ENCODE data around the gene TMEM143.
A peak's percentile ranks its signal among the peaks of the same experiment; 100 is the strongest.
"Not testable (repeated sequence)": the region's sequence is repeated elsewhere in the genome, so short reads cannot be mapped to it uniquely, and the experiment has no call there.

Gene TMEM143

GRCh38 chr19:48390188-48391099 is 26.7 kb upstream of the TMEM143 start:
- H3K9ac ChIP-seq (ENCODE audit: low read length in 2 of 2), result peak overlapping the region; percentile 96 to 98
- peaks cover 16% of the 10 kb centered on the region in 2 donors for H3K36me3 ChIP-seq (ENCODE audit: control insufficient read depth in 2 of 2, insufficient read depth in 2 of 2, low read length in 2 of 2)
- no peaks in the 10 kb centered on the region for H3K9me3 ChIP-seq (ENCODE audit: control insufficient read depth in 2 of 2, low read length in 2 of 2)
- peaks cover 25 to 30% of the 10 kb centered on the region in 2 donors for H3K27me3 ChIP-seq (ENCODE audit: control insufficient read depth in 1 of 2, insufficient read depth in 2 of 2, low read length in 2 of 2)
- peaks cover 29% of the 10 kb centered on the region for H3K4me1 ChIP-seq (ENCODE audit: control insufficient read depth, insufficient read depth, low read length)
- peak overlapping the region; percentile 85 to 98 for H3K4me3 ChIP-seq (ENCODE audit: low read length in 2 of 2)
- H3K27ac ChIP-seq (ENCODE audit: low read length), result peak overlapping the region; percentile 85

- Histone ChIP-seq H3K27me3 (ENCODE audit: control insufficient read depth in 1 of 2, insufficient read depth in 2 of 2, low read length in 2 of 2) (no peaks in the 10 kb centered on the region), H3K36me3 (ENCODE audit: control insufficient read depth in 2 of 2, insufficient read depth in 2 of 2, low read length in 2 of 2) (peaks cover 30 to 38% of the 10 kb centered on the region in 2 donors), H3K9me3 (ENCODE audit: control insufficient read depth in 2 of 2, low read length in 2 of 2) (no peaks in the 10 kb centered on the region)
Observed at GRCh38 chr19:48386981-48387380, 23.2 kb upstream of the TMEM143 start.

DNA sequence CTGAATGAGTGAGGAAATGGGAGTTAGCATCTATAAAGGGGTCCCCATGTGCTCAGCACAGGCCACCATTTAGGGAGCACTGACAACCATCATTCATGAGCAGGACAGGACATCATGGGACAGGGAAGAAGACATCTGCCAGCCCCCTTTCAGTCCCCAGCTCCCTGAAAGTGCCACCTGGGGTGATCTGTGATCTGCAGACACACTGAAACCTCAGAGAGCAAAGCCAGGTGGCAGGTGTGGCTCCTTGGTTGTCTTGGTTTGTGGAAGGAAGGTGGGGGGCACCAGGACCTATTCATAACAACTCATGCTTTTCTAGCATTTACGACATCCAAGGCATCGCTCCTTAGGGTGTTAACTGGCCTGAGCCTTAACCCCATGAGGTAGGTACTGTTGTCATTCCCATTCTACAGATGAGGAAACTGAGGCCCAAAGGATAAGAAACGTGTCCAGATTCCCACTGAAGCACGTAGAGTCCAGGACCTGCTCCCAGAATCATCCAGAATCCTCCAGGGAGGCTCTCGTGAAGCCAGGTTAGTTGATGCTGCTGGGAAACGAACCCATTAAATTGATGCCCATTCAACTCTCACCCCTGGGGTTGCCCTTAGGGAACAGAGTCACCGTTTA is 21.8 kb upstream of the TMEM143 start:
- Histone ChIP-seq H3K4me3 (ENCODE audit: low read length in 2 of 2) (no peak overlapping the region), H3K27me3 (ENCODE audit: control insufficient read depth in 1 of 2, insufficient read depth in 2 of 2, low read length in 2 of 2) (no peaks in the 10 kb centered on the region), H3K9me3 (ENCODE audit: control insufficient read depth in 2 of 2, low read length in 2 of 2) (no peaks in the 10 kb centered on the region), H3K9ac (ENCODE audit: low read length in 2 of 2) (no peak overlapping the region), H3K27ac (ENCODE audit: low read length) (no peak overlapping the region), H3K36me3 (ENCODE audit: control insufficient read depth in 2 of 2, insufficient read depth in 2 of 2, low read length in 2 of 2) (peaks cover 30 to 44% of the 10 kb centered on the region in 2 donors), H3K4me1 (ENCODE audit: control insufficient read depth, insufficient read depth, low read length) (peaks cover 12% of the 10 kb centered on the region)

More at GRCh38 chr19:48386981-48387380, 23.2 kb upstream of the TMEM143 start:
- Histone ChIP-seq H3K4me3 (ENCODE audit: low read length in 2 of 2) (no peak overlapping the region), H3K4me1 (ENCODE audit: control insufficient read depth, insufficient read depth, low read length) (peaks cover 16% of the 10 kb centered on the region), H3K9ac (ENCODE audit: low read length in 2 of 2) (no peak overlapping the region), H3K27ac (ENCODE audit: low read length) (no peak overlapping the region)

- Histone ChIP-seq H3K27ac (ENCODE audit: low read length) (no peak overlapping the region), H3K9me3 (ENCODE audit: control insufficient read depth in 2 of 2, low read length in 2 of 2) (no peaks in the 10 kb centered on the region), H3K36me3 (ENCODE audit: control insufficient read depth in 2 of 2, insufficient read depth in 2 of 2, low read length in 2 of 2) (peaks cover 23 to 37% of the 10 kb centered on the region in 2 donors), H3K4me1 (ENCODE audit: control insufficient read depth, insufficient read depth, low read length) (no peaks in the 10 kb centered on the region), H3K9ac (ENCODE audit: low read length in 2 of 2) (no peak overlapping the region), H3K4me3 (ENCODE audit: low read length in 2 of 2) (no peak overlapping the region), H3K27me3 (ENCODE audit: control insufficient read depth in 1 of 2, insufficient read depth in 2 of 2, low read length in 2 of 2) (no peaks in the 10 kb centered on the region)
Observed at GRCh38 chr19:48382286-48382685, 18.5 kb upstream of the TMEM143 start.

DNA sequence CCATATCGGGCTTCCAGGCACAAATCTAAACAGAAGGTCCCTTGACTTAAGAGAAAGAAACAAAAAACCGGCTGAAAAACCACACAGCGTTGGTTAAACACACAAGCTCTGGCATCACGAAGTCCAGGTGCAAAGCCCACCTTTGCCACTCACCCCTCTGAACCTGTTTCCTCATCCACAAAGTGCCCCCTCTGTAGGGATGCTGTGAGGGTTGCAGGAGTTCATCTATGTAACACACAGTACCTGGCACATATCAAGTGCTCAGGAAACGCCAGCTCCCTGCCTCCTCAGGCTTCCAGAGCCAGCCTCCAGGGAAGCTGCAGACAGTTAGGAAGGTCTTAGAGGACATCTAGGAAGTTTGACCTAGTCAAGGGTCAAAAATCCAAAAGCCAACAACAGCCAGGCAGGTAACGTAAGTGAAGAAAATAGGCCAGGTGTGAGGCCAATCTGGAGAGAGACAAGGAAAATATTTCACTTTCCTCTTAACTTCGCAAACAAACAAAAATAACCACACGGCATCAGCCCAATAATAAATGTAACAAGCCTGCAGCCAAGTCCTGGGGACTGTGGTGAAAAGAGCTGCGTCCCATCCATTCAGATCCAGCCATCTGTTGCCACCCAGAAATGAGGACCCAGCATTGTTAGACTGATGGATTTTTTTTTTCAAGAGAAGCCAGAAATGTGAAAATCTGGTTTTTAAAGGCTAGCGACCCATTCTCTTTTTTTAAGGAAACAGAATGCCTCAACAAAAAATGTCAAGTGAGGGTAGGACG is 17.6 kb upstream of the TMEM143 start:
- Histone ChIP-seq H3K27ac (ENCODE audit: low read length) (no peak overlapping the region), H3K4me1 (ENCODE audit: control insufficient read depth, insufficient read depth, low read length) (no peaks in the 10 kb centered on the region), H3K9me3 (ENCODE audit: control insufficient read depth in 2 of 2, low read length in 2 of 2) (no peaks in the 10 kb centered on the region), H3K4me3 (ENCODE audit: low read length in 2 of 2) (no peak overlapping the region), H3K9ac (ENCODE audit: low read length in 2 of 2) (no peak overlapping the region), H3K27me3 (ENCODE audit: control insufficient read depth in 1 of 2, insufficient read depth in 2 of 2, low read length in 2 of 2) (no peaks in the 10 kb centered on the region), H3K36me3 (ENCODE audit: control insufficient read depth in 2 of 2, insufficient read depth in 2 of 2, low read length in 2 of 2) (peaks cover 20 to 34% of the 10 kb centered on the region in 2 donors)

GRCh38 chr19:48379058-48379457 is 15.3 kb upstream of the TMEM143 start:
- no peak overlapping the region for H3K4me3 ChIP-seq (ENCODE audit: low read length in 2 of 2)
- no peaks in the 10 kb centered on the region for H3K9me3 ChIP-seq (ENCODE audit: control insufficient read depth in 2 of 2, low read length in 2 of 2)
- H3K27me3 ChIP-seq (ENCODE audit: control insufficient read depth in 1 of 2, insufficient read depth in 2 of 2, low read length in 2 of 2), result no peaks in the 10 kb centered on the region
- no peak overlapping the region for H3K27ac ChIP-seq (ENCODE audit: low read length)
- H3K9ac ChIP-seq (ENCODE audit: low read length in 2 of 2), result no peak overlapping the region
- H3K4me1 ChIP-seq (ENCODE audit: control insufficient read depth, insufficient read depth, low read length), result no peaks in the 10 kb centered on the region
- peaks cover 5 to 17% of the 10 kb centered on the region in 2 donors for H3K36me3 ChIP-seq (ENCODE audit: control insufficient read depth in 2 of 2, insufficient read depth in 2 of 2, low read length in 2 of 2)

DNA sequence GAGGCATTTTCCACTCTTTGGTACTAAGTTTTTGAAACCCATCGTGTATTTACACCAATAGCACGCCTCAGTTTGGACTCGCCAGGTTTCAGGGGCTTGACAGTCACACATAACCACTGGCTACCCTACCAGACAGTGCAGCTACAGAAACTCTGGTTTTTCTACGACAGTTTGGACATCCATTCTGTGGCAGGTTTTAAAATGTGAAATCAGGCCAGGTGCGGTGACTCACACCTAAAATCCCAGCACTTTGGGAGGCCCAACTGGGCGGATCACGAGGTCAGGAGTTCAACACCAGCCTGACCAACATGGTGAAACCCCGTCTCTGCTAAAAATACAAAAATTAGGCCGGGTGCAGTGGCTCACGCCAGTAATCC is 14.4 kb upstream of the TMEM143 start:
- Histone ChIP-seq H3K27me3 (ENCODE audit: control insufficient read depth in 1 of 2, insufficient read depth in 2 of 2, low read length in 2 of 2) (no peaks in the 10 kb centered on the region), H3K4me1 (ENCODE audit: control insufficient read depth, insufficient read depth, low read length) (no peaks in the 10 kb centered on the region), H3K36me3 (ENCODE audit: control insufficient read depth in 2 of 2, insufficient read depth in 2 of 2, low read length in 2 of 2) (peaks cover 0 to 8% of the 10 kb centered on the region in 2 donors), H3K4me3 (ENCODE audit: low read length in 2 of 2) (no peak overlapping the region), H3K27ac (ENCODE audit: low read length) (no peak overlapping the region), H3K9ac (ENCODE audit: low read length in 2 of 2) (no peak overlapping the region), H3K9me3 (ENCODE audit: control insufficient read depth in 2 of 2, low read length in 2 of 2) (no peaks in the 10 kb centered on the region)

- H3K36me3 ChIP-seq (ENCODE audit: control insufficient read depth in 2 of 2, insufficient read depth in 2 of 2, low read length in 2 of 2), result no peaks in the 10 kb centered on the region
- no peaks in the 10 kb centered on the region for H3K27me3 ChIP-seq (ENCODE audit: control insufficient read depth in 1 of 2, insufficient read depth in 2 of 2, low read length in 2 of 2)
- no peak overlapping the region for H3K9ac ChIP-seq (ENCODE audit: low read length in 2 of 2)
- no peak overlapping the region for H3K4me3 ChIP-seq (ENCODE audit: low read length in 2 of 2)
- no peaks in the 10 kb centered on the region for H3K4me1 ChIP-seq (ENCODE audit: control insufficient read depth, insufficient read depth, low read length)
- H3K27ac ChIP-seq (ENCODE audit: low read length), result no peak overlapping the region
- H3K9me3 ChIP-seq (ENCODE audit: control insufficient read depth in 2 of 2, low read length in 2 of 2), result no peaks in the 10 kb centered on the region
Observed at GRCh38 chr19:48373567-48373966, 9.8 kb upstream of the TMEM143 start.

GRCh38 chr19:48372904-48373303 is 9.2 kb upstream of the TMEM143 start:
- no peaks in the 10 kb centered on the region for H3K9me3 ChIP-seq (ENCODE audit: control insufficient read depth in 2 of 2, low read length in 2 of 2)
- no peaks in the 10 kb centered on the region for H3K27me3 ChIP-seq (ENCODE audit: control insufficient read depth in 1 of 2, insufficient read depth in 2 of 2, low read length in 2 of 2)
- H3K4me3 ChIP-seq (ENCODE audit: low read length in 2 of 2), result no peak overlapping the region
- H3K9ac ChIP-seq (ENCODE audit: low read length in 2 of 2), result no peak overlapping the region
- H3K27ac ChIP-seq (ENCODE audit: low read length), result no peak overlapping the region
- H3K4me1 ChIP-seq (ENCODE audit: control insufficient read depth, insufficient read depth, low read length), result no peaks in the 10 kb centered on the region
- H3K36me3 ChIP-seq (ENCODE audit: control insufficient read depth in 2 of 2, insufficient read depth in 2 of 2, low read length in 2 of 2), result no peaks in the 10 kb centered on the region

DNA sequence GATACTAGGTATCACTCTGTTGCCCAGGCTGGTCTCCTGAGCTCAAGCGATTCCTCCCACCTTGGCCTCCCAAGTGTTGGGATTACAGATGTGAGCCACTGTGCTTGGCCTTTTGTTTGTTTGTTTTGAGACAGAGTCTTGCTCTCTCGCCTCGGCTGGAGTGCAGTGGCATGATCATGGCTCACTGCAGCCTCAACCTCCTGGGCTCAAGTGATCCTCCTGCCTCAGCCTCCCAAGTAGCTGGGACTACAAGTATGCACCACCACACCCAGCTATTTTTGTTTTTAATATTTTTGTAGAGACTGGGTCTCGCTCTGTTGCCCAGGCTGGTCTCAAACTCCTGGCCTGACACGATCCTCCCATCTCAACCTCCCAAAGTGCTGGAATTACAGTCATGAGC is 8.0 kb upstream of the TMEM143 start:
- H3K9ac ChIP-seq (ENCODE audit: low read length in 2 of 2); H3K9me3 ChIP-seq (ENCODE audit: control insufficient read depth in 2 of 2, low read length in 2 of 2); H3K27me3 ChIP-seq (ENCODE audit: control insufficient read depth in 1 of 2, insufficient read depth in 2 of 2, low read length in 2 of 2); H3K36me3 ChIP-seq (ENCODE audit: control insufficient read depth in 2 of 2, insufficient read depth in 2 of 2, low read length in 2 of 2); H3K4me1 ChIP-seq (ENCODE audit: control insufficient read depth, insufficient read depth, low read length); H3K27ac ChIP-seq (ENCODE audit: low read length); H3K4me3 ChIP-seq (ENCODE audit: low read length in 2 of 2): not testable (repeated sequence)
